Dedifferentiated amniotic fluid mesenchymal stem cell (primary cell): ENCODE results near the gene CREB5.

ENCODE experiments used
- DNase-seq: peaks from one replicate; pipeline ENCODE4 v3.0.0-alpha.2; 2016; ENCODE audit errors: extremely low spot score

The CREB5 gene

DNA sequence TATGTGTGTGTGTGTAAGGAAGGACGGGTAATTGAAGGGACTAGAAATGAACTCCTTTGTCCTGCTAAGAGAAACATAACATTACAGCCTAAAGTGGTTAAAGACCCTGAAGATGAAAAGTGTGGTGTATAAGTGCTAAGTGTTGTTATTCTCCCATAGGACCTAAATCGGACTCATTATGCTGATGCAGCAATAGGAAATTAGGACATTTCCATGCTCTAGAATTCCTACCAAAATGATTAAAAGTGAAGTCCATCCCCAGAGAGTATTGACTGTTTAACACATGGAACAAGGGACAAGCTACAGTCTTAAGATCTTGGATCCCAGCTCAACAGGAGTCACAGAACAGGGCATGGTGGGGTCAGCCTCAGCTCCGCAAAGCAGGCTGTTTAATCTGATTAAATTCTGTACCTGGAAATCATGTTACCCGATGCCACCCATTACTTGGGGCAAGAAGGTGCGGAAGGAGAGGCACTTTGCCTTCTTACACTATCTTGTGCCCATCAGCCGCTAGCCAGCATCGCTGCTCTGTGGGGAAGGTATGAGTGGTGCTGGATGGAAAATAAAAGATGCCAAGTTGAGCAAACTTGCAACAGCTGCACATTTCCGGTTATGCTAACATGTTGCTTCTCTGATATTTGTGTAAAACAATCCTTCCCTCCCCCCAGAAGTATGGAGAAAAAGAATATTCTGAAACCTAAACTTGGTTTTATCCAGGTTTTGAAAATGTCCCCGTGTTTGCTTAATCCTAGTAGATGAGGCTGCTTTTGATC is 100.5 kb downstream of the CREB5 start:
- no peak for DNase-seq

GRCh38 chr7:28516390-28517172 is 104.3 kb downstream of the CREB5 start:
- DNase-seq: no peak

DNA sequence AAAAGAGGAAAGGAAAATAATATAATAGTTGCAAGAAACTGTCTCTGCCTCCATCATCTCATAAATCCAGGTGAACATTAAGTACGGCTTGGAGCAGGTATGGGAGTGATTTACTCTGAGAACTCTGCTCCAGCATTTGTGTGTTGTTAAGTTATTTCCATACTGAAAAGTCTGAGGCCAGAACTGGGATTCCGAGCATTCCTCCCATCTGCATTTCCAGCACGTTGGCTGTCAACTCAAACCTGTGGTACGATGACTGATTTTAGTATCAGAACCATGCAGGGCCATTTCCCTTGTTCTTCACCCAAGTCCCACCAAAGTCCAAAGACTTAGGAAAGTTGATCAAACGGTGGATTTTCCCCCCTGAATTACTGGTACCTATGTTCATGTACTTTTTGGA is 104.9 kb downstream of the CREB5 start:
- no peak for DNase-seq

- no peak for DNase-seq
Measured at GRCh38 chr7:28517606-28518005, 105.3 kb downstream of the CREB5 start.

GRCh38 chr7:28520074-28521015 is 108.0 kb downstream of the CREB5 start:
- DNase-seq: no peak

GRCh38 chr7:28524978-28525377 is 112.7 kb downstream of the CREB5 start:
- DNase-seq: no peak

- no peak for DNase-seq
Measured at GRCh38 chr7:28528899-28529298, 116.6 kb downstream of the CREB5 start.

- no peak for DNase-seq
Measured at GRCh38 chr7:28529755-28530154, 117.4 kb downstream of the CREB5 start.

GRCh38 chr7:28530175-28530802 is 118.0 kb downstream of the CREB5 start:
- no peak for DNase-seq

DNA sequence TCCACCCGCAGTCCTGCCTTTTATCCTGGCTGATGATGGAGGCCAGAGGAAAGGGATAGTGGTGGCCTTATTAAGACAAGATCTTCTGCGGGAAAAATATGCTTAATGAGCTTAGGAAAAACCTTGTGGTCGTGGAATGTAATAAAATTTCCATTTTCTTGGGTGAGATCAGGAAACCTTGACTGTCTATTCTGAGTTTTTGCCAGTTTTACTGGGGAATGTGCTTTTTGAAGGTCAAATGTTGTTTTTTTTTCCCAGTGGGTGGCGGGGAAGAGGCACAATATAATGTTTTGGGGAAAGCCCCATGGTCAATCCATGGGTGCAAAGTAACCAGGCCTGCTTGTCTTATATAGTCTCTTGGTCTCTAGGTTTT is 118.5 kb downstream of the CREB5 start:
- no peak for DNase-seq

GRCh38 chr7:28531291-28531690 is 119.0 kb downstream of the CREB5 start:
- DNase-seq: no peak

- DNase-seq: no peak
Measured at GRCh38 chr7:28532181-28532580, 119.9 kb downstream of the CREB5 start.

GRCh38 chr7:28533267-28533666 is 120.9 kb downstream of the CREB5 start:
- no peak for DNase-seq

DNA sequence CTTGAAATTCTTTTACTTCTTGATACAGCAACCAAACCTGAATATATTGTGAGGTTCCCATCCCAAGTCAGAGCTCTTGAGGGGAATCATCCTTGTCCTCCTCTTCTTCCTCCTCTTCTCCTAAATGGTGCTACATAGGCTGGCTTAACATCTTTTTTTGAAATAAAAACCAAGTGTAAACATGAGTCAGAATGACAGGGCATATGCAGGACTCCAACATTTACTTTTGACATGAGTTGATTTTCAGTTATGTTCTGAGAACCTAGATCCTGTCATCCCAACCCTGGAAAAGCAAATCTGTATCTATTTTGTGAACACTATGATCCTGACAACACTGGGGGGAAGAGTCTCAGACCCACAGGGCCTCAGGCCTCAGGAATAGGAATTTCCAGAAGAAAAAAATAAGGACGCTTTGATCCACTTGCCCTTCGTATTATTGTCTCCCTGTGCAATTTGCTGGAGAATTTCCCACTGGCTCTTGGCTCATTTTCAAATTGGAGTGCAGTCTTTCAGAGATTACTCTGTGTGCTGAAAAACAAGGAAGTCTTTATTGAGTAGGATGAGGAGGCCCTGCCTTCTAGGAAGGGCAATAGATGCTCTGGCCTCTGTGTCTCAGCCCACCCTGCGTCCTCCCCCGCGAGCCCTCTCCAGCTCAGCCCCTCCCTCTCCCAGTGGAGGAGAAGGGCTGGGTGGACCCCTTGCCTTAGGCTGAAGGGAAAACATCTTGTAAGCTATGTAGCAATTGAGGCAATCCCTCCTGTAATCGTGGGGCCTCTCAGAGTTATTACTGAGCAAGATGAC is 121.6 kb downstream of the CREB5 start:
- DNase-seq: peak; percentile 37

GRCh38 chr7:28536259-28536658 is 123.9 kb downstream of the CREB5 start:
- no peak for DNase-seq

GRCh38 chr7:28539289-28539981 is 127.1 kb downstream of the CREB5 start:
- DNase-seq: no peak

DNA sequence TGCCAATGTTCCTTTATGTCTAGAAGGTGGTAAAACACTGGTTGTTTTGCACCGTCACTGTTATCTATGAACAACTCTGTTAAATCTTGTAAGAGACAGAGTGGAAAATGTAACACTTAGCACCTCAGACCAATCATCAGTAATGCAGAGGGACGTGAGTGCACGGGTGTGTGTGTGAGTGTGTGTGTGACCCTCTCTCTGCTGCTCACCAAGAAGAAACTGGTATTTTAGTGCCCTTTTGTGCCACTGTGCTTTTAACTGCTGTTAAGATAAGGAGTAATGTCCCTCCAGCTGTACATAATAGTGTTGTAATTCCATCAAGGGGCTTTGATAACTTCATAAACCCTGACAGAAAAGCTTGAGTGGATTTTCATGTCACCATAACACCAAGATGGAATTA is 130.1 kb downstream of the CREB5 start:
- DNase-seq: no peak

GRCh38 chr7:28544453-28545117 is 132.3 kb downstream of the CREB5 start:
- no peak for DNase-seq

GRCh38 chr7:28546067-28546466 is 133.7 kb downstream of the CREB5 start:
- DNase-seq: no peak

DNA sequence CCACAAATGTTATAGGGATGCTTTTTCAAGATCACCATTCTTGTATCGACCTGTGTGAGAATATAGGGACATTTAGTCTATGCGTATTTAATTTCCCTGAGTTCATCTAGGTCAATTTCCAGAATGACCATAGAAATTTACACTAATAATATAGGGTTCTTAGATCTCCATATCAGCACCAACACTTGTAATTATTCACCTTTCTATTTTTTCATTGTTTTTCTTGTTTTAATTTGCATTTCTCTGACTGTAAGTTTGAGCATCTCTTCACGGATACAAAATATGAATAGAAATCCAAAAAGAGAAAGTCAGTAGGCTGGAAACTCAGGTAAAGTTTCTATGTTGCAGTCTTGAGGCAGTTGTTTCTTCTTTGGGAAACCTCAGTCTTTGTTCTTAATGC is 134.8 kb downstream of the CREB5 start:
- DNase-seq: no peak
